HCT116 (cell line): Measurements from ENCODE around the gene NBDY. TPM values are rescaled to one million over a fixed set of nuclear protein-coding genes. Genes with fewer than 3 reads are reported as not detected.

ENCODE experiments used
- ATAC-seq: fragments of 200-7000 bp; cut with Tn5 transposase; 2 replicates; pipeline ENCODE4 v1.9.1; 2020; ENCODE audit warnings: mild to moderate bottlenecking, moderate library complexity
- BruUV-seq: library from RNA; stranded (reverse); fragments of 400-500 nt; replicated peaks from 2 replicates; lab custom pipeline; 2021; lab: Mats Ljungman, UMichigan
- CTCF ChIA-PET: fragments of 300-600 bp; sonication (Branson Sonifier 250); formaldehyde crosslinking; loops from one replicate; lab custom pipeline; 2021; ENCODE audit warnings: antibody characterized with exemption; lab: Charles Lee
- POLR2A ChIA-PET: fragments of 300-600, 350-600 bp; sonication (Branson Sonifier 250); formaldehyde crosslinking; loops from one replicate; lab custom pipeline; 2021; ENCODE audit warnings: antibody characterized with exemption; lab: Charles Lee
- RAD21 ChIA-PET, 2 experiments: fragments of 300-600 bp; sonication (Branson Sonifier 250); formaldehyde crosslinking; loops; one replicate each; lab custom pipeline; 2023; ENCODE audit warnings: low total read pairs in 2 of 2; ENCODE audit not compliant: uncharacterized antibody in 2 of 2, unreplicated experiment in 2 of 2, low non-redundant PET in 1 of 2; lab: Charles Lee
- DNase-seq: peaks from one replicate; pipeline ENCODE4 v3.0.0-alpha.2; 2010; ENCODE audit warnings: low read depth, low spot score
- H2AFZ ChIP-seq: fragments of 200-600 bp; shearing (Covaris generic), sonication (generic); 2 replicates; pipeline ENCODE4 v1.6.1; 2017; ENCODE audit warnings: low read depth, mixed run types, mixed read lengths, antibody characterized with exemption, low read length; ENCODE audit not compliant: poor library complexity, severe bottlenecking
- H3K27ac ChIP-seq: 2 replicates; pipeline ENCODE4 v1.5.1; 2012; ENCODE audit warnings: low read depth, low read length
- H3K27me3 ChIP-seq: fragments of 200-600 bp; sonication (generic); 2 replicates; pipeline ENCODE4 v1.6.1; 2016; ENCODE audit warnings: mixed run types, low read length, mixed read lengths; ENCODE audit not compliant: insufficient read depth
- H3K36me3 ChIP-seq, 2 experiments: fragments of 200-500 bp in 1 of 2; fragments of 200-600 bp in 1 of 2; sonication (Bioruptor generic) in 1 of 2; sonication (generic) in 1 of 2; 2 replicates each; pipeline versions ENCODE4 v1.5.1 to v1.6.1; 2014 to 2016; ENCODE audit warnings: low read length in 2 of 2, inconsistent platforms in 1 of 2, mixed read lengths in 1 of 2, mixed run types in 1 of 2; ENCODE audit not compliant: insufficient read depth in 2 of 2, control insufficient read depth in 1 of 2
- H3K4me1 ChIP-seq, 2 experiments: fragments of 200-600 bp in 1 of 2; sonication (generic) in 1 of 2; 2 replicates each; pipeline versions ENCODE4 v1.5.1 to v1.6.1; 2012 to 2017; ENCODE audit warnings: low read length in 2 of 2, inconsistent platforms in 1 of 2, mild to moderate bottlenecking in 1 of 2, mixed read lengths in 1 of 2, mixed run types in 1 of 2, moderate library complexity in 1 of 2; ENCODE audit not compliant: insufficient read depth in 2 of 2, control insufficient read depth in 1 of 2
- H3K4me2 ChIP-seq: fragments of 200-600 bp; sonication (generic); 2 replicates; pipeline ENCODE4 v1.6.1; 2017; ENCODE audit warnings: mixed run types, low read length, mixed read lengths
- H3K4me3 ChIP-seq, 2 experiments: fragments of 200-600 bp in 1 of 2; sonication (generic) in 1 of 2; replicated peaks in 1 of 2; 2 replicates each; pipeline ENCODE4 v1.5.1; 2011 to 2016; ENCODE audit warnings: low read length in 2 of 2, control low read depth in 1 of 2, low read depth in 1 of 2, mild to moderate bottlenecking in 1 of 2, mixed read lengths in 1 of 2, mixed run types in 1 of 2
- H3K79me2 ChIP-seq: fragments of 200-600 bp; sonication (generic); 2 replicates; pipeline ENCODE4 v1.6.1; 2017; ENCODE audit warnings: mild to moderate bottlenecking, mixed run types, low read length, moderate library complexity, mixed read lengths; ENCODE audit not compliant: insufficient read depth
- H3K9ac ChIP-seq: fragments of 200-600 bp; sonication (generic); 2 replicates; pipeline ENCODE4 v1.6.1; 2016; ENCODE audit warnings: low read length, mixed read lengths
- H3K9me2 ChIP-seq: fragments of 200-600 bp; sonication (generic), shearing (Covaris generic); 2 replicates; pipeline ENCODE4 v1.6.1; 2017; ENCODE audit warnings: mixed run types, mild to moderate bottlenecking, moderate library complexity; ENCODE audit not compliant: insufficient read depth
- H3K9me3 ChIP-seq, 2 experiments: fragments of 200-500 bp in 1 of 2; fragments of 200-600 bp in 1 of 2; sonication (Bioruptor generic) in 1 of 2; sonication (generic) in 1 of 2; 2 replicates each; pipeline ENCODE4 v1.6.1; 2014 to 2017; ENCODE audit warnings: low read length in 2 of 2, mixed read lengths in 2 of 2, inconsistent platforms in 1 of 2, low read depth in 1 of 2, mild to moderate bottlenecking in 1 of 2, mixed run types in 1 of 2, moderate library complexity in 1 of 2; ENCODE audit not compliant: control insufficient read depth in 1 of 2, insufficient read depth in 1 of 2
- H4K20me1 ChIP-seq: fragments of 200-600 bp; sonication (generic), shearing (Covaris generic); 2 replicates; pipeline ENCODE4 v1.6.1; 2017; ENCODE audit warnings: mixed run types, mild to moderate bottlenecking, moderate library complexity; ENCODE audit not compliant: insufficient read depth
- ATF3 ChIP-seq: IDR thresholded peaks from 2 replicates; pipeline ENCODE4 v1.6.1; 2012
- CBX3 ChIP-seq: IDR thresholded peaks from 2 replicates; pipeline ENCODE4 v1.6.1; 2012; ENCODE audit warnings: low read depth
- EGR1 ChIP-seq: IDR thresholded peaks from 2 replicates; pipeline ENCODE4 v1.6.1; 2012; ENCODE audit warnings: low read depth
- EZH2phosphoT487 ChIP-seq: fragments of 200-600 bp; IDR thresholded peaks from 2 replicates; pipeline ENCODE4 v1.6.1; 2018; ENCODE audit warnings: antibody characterized with exemption, borderline replicate concordance
- FOSL1 ChIP-seq: IDR thresholded peaks from 2 replicates; pipeline ENCODE4 v1.6.1; 2012; ENCODE audit warnings: low read depth
- JUND ChIP-seq: IDR thresholded peaks from 2 replicates; pipeline ENCODE4 v1.6.1; 2012
- POLR2A ChIP-seq: IDR thresholded peaks from 2 replicates; pipeline ENCODE4 v1.7.0; 2011; ENCODE audit warnings: borderline replicate concordance; ENCODE audit not compliant: insufficient read depth, insufficient read length; ENCODE audit errors: extremely low read depth
- SIN3A ChIP-seq: IDR thresholded peaks from 2 replicates; pipeline ENCODE4 v1.6.1; 2012; ENCODE audit warnings: low read depth
- SP1 ChIP-seq: IDR thresholded peaks from 2 replicates; pipeline ENCODE4 v1.6.1; 2012; ENCODE audit warnings: low read depth
- ZBTB33 ChIP-seq: IDR thresholded peaks from 2 replicates; pipeline ENCODE4 v1.6.1; 2011; ENCODE audit warnings: mild to moderate bottlenecking, low read length, moderate library complexity; ENCODE audit not compliant: insufficient replicate concordance; ENCODE audit errors: extremely low read depth
- ZNF274 ChIP-seq: fragments of 200-500 bp; sonication (Bioruptor generic); IDR thresholded peaks from 2 replicates; pipeline ENCODE4 v1.6.1; 2014; ENCODE audit warnings: mild to moderate bottlenecking, low read depth, low read length, inconsistent platforms
- intact Hi-C: fragments of 100-400 bp; cut with micrococcal nuclease; formaldehyde crosslinking; loops from 2 replicates; pipeline ENCODE4 v1.10.0; 2022
- total RNA-seq: library from RNA; stranded (reverse); gene quantifications from one replicate; pipeline ENCODE4 v1.2.1, GENCODE V29; 2021; ENCODE audit not compliant: unreplicated experiment
- TF ChIP-seq, protein P1 (sequence below): IDR thresholded peaks from 2 replicates; pipeline ENCODE4 v1.6.1; 2012; ENCODE audit warnings: low read depth
- TF ChIP-seq, protein P2 (sequence below): IDR thresholded peaks from 2 replicates; pipeline ENCODE4 v1.6.1; 2012

Gene NBDY
- total RNA-seq, 1 experiment from 2014 or later = 65.6 TPM

DNA sequence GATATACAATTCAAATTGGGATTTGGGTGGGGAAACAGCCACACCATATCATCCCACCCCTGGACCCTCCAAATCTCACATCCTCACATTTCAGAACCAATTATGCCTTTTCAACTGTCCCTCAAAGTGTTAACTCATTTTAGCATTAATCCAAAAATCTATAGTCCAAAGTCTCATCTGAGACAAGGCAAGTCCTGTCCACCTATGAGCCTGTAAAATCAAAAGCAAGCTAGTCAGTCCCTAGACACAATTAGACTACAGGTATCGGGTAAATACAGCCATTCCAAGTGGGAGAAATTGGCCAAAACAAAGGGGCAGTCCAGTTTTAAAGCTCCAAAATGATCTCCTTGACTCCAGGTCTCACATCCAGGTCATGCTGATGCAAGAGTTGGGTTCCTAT, 128.0 kb downstream of the NBDY start:
- Histone ChIP-seq H3K4me2 (no peak overlapping the region), H3K79me2 (no peaks in the 10 kb centered on the region), H3K27ac (no peak overlapping the region), H3K36me3 (no peaks in the 10 kb centered on the region), H2AFZ (no peak overlapping the region), H3K27me3 (no peaks in the 10 kb centered on the region), H3K9ac (no peak overlapping the region), H3K4me1 (peaks cover 0 to 3% of the 10 kb centered on the region in 2 experiments; a peak in 1 of 4 replicates), H3K9me2 (no peaks in the 10 kb centered on the region), H3K9me3 (no peaks in the 10 kb centered on the region), H3K4me3 (no peak overlapping the region), H4K20me1 (no peaks in the 10 kb centered on the region)
- no peak for TF ChIP-seq EGR1
- TF ChIP-seq ZBTB33 = no peak
- TF ChIP-seq ATF3 = no peak
- no peak for TF ChIP-seq SIN3A
- TF ChIP-seq CBX3 = no peak
- no peak for TF ChIP-seq ZNF274
- TF ChIP-seq SP1 = no peak
- TF ChIP-seq POLR2A = no peak
- TF ChIP-seq, protein P1, sequence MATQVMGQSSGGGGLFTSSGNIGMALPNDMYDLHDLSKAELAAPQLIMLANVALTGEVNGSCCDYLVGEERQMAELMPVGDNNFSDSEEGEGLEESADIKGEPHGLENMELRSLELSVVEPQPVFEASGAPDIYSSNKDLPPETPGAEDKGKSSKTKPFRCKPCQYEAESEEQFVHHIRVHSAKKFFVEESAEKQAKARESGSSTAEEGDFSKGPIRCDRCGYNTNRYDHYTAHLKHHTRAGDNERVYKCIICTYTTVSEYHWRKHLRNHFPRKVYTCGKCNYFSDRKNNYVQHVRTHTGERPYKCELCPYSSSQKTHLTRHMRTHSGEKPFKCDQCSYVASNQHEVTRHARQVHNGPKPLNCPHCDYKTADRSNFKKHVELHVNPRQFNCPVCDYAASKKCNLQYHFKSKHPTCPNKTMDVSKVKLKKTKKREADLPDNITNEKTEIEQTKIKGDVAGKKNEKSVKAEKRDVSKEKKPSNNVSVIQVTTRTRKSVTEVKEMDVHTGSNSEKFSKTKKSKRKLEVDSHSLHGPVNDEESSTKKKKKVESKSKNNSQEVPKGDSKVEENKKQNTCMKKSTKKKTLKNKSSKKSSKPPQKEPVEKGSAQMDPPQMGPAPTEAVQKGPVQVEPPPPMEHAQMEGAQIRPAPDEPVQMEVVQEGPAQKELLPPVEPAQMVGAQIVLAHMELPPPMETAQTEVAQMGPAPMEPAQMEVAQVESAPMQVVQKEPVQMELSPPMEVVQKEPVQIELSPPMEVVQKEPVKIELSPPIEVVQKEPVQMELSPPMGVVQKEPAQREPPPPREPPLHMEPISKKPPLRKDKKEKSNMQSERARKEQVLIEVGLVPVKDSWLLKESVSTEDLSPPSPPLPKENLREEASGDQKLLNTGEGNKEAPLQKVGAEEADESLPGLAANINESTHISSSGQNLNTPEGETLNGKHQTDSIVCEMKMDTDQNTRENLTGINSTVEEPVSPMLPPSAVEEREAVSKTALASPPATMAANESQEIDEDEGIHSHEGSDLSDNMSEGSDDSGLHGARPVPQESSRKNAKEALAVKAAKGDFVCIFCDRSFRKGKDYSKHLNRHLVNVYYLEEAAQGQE = no peak
- no peak for TF ChIP-seq FOSL1
- no peak for TF ChIP-seq EZH2phosphoT487
- TF ChIP-seq JUND = no peak
- TF ChIP-seq, protein P2, sequence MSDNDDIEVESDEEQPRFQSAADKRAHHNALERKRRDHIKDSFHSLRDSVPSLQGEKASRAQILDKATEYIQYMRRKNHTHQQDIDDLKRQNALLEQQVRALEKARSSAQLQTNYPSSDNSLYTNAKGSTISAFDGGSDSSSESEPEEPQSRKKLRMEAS = no peak
- DNase-seq = no peak
- no peak for ATAC-seq
- ChIA-PET POLR2A (no interaction called here), CTCF (no interaction called here), RAD21 (no interaction called here)
- intact Hi-C loops = no loop called here
- no TSS peak for BruUV-seq
